ENCODE measurements around the gene SDK1.

SDK1 gene

GRCh38 chr7:4067874-4068273 lies 766.8 kb downstream of the SDK1 start:
- no peak overlapping the region for H2AFZ ChIP-seq (ENCODE audit: low read depth, low read length)
- no peak for DNase-seq
- no peak overlapping the region for H3K4me3 ChIP-seq (ENCODE audit: insufficient read depth in 1 of 2, low read depth in 1 of 2, low read length in 2 of 2)
- no peak overlapping the region for H3K9ac ChIP-seq (ENCODE audit: low read length)
- no peak overlapping the region for H3K23ac ChIP-seq (ENCODE audit: low read length in 2 of 2)
- no peak overlapping the region for H2BK120ac ChIP-seq (ENCODE audit: low read depth, low read length)
- no peak overlapping the region for H3K4ac ChIP-seq (ENCODE audit: low read depth in 1 of 2, low read length in 2 of 2)
- H2BK15ac ChIP-seq (ENCODE audit: low read depth, poor library complexity, severe bottlenecking), result no peak overlapping the region
- H3K27me3 ChIP-seq (ENCODE audit: control insufficient read depth in 1 of 2, insufficient read depth in 1 of 2, low read length in 2 of 2), result no peaks in the 10 kb centered on the region
- no peak overlapping the region for H2BK5ac ChIP-seq (ENCODE audit: low read depth, low read length, poor library complexity, severe bottlenecking)
- no peak overlapping the region for H3K4me2 ChIP-seq (ENCODE audit: low read length, poor library complexity, severe bottlenecking)
- no peak overlapping the region for H4K91ac ChIP-seq (ENCODE audit: low read length)
- H2BK12ac ChIP-seq (ENCODE audit: low read length in 2 of 2), result no peak overlapping the region
- WGBS, result 87% methylated on average over 4 of the region's 4 CpGs
- H2AK5ac ChIP-seq (ENCODE audit: low read length, severe bottlenecking), result no peak overlapping the region
- H3K36me3 ChIP-seq (ENCODE audit: control insufficient read depth in 1 of 2, insufficient read depth in 2 of 2, low read depth in 1 of 2, low read length in 2 of 2), result peaks cover 0 to 18% of the 10 kb centered on the region in 2 experiments
- H3K4me1 ChIP-seq (ENCODE audit: control insufficient read depth, insufficient read depth, low read depth, low read length), result peaks cover 3% of the 10 kb centered on the region
- no peak overlapping the region for H3K18ac ChIP-seq (ENCODE audit: low read depth in 1 of 2, low read length in 2 of 2)
- H4K8ac ChIP-seq (ENCODE audit: low read length), result no peak overlapping the region
- H3K79me1 ChIP-seq (replicated peaks; ENCODE audit: low read length, poor library complexity, severe bottlenecking), result no peaks in the 10 kb centered on the region
- H3K14ac ChIP-seq (ENCODE audit: low read length in 2 of 2), result no peak overlapping the region
- H3K9me3 ChIP-seq (ENCODE audit: control insufficient read depth, low read length), result peaks cover 1% of the 10 kb centered on the region
- no peak overlapping the region for H3K27ac ChIP-seq (ENCODE audit: low read length, poor library complexity, severe bottlenecking)

- no peak overlapping the region for H2BK12ac ChIP-seq (ENCODE audit: low read length in 2 of 2)
- H4K8ac ChIP-seq (ENCODE audit: low read length), result no peak overlapping the region
- H3K18ac ChIP-seq (ENCODE audit: low read depth in 1 of 2, low read length in 2 of 2), result no peak overlapping the region
- WGBS, result 91% methylated on average over 5 of the region's 7 CpGs
- no peak overlapping the region for H4K91ac ChIP-seq (ENCODE audit: low read length)
- no peak overlapping the region for H2AK5ac ChIP-seq (ENCODE audit: low read length, severe bottlenecking)
- no peak overlapping the region for H2AFZ ChIP-seq (ENCODE audit: low read depth, low read length)
- H2BK120ac ChIP-seq (ENCODE audit: low read depth, low read length), result no peak overlapping the region
- H2BK15ac ChIP-seq (ENCODE audit: low read depth, poor library complexity, severe bottlenecking), result no peak overlapping the region
- H3K4ac ChIP-seq (ENCODE audit: low read depth in 1 of 2, low read length in 2 of 2), result no peak overlapping the region
- no peaks in the 10 kb centered on the region for H3K79me1 ChIP-seq (replicated peaks; ENCODE audit: low read length, poor library complexity, severe bottlenecking)
- H3K4me2 ChIP-seq (ENCODE audit: low read length, poor library complexity, severe bottlenecking), result no peak overlapping the region
- no peak overlapping the region for H2BK5ac ChIP-seq (ENCODE audit: low read depth, low read length, poor library complexity, severe bottlenecking)
- no peak overlapping the region for H3K9ac ChIP-seq (ENCODE audit: low read length)
- no peaks in the 10 kb centered on the region for H3K9me3 ChIP-seq (ENCODE audit: control insufficient read depth, low read length)
- H3K4me1 ChIP-seq (ENCODE audit: control insufficient read depth, insufficient read depth, low read depth, low read length), result peaks cover 3% of the 10 kb centered on the region
- no peak overlapping the region for H3K14ac ChIP-seq (ENCODE audit: low read length in 2 of 2)
- no peak overlapping the region for H3K27ac ChIP-seq (ENCODE audit: low read length, poor library complexity, severe bottlenecking)
- no peak overlapping the region for H3K23ac ChIP-seq (ENCODE audit: low read length in 2 of 2)
- no peak for DNase-seq
- H3K4me3 ChIP-seq (ENCODE audit: insufficient read depth in 1 of 2, low read depth in 1 of 2, low read length in 2 of 2), result no peak overlapping the region
- no peaks in the 10 kb centered on the region for H3K27me3 ChIP-seq (ENCODE audit: control insufficient read depth in 1 of 2, insufficient read depth in 1 of 2, low read length in 2 of 2)
- peaks cover 0 to 18% of the 10 kb centered on the region in 2 experiments for H3K36me3 ChIP-seq (ENCODE audit: control insufficient read depth in 1 of 2, insufficient read depth in 2 of 2, low read depth in 1 of 2, low read length in 2 of 2)
Observed at GRCh38 chr7:4068286-4068685, 767.2 kb downstream of the SDK1 start.

GRCh38 chr7:4069268-4070095 lies 768.4 kb downstream of the SDK1 start:
- no peak overlapping the region for H2AFZ ChIP-seq (ENCODE audit: low read depth, low read length)
- no peak overlapping the region for H3K4me2 ChIP-seq (ENCODE audit: low read length, poor library complexity, severe bottlenecking)
- no peak overlapping the region for H2BK12ac ChIP-seq (ENCODE audit: low read length in 2 of 2)
- no peak overlapping the region for H3K27ac ChIP-seq (ENCODE audit: low read length, poor library complexity, severe bottlenecking)
- no peak overlapping the region for H2BK5ac ChIP-seq (ENCODE audit: low read depth, low read length, poor library complexity, severe bottlenecking)
- no peak overlapping the region for H4K91ac ChIP-seq (ENCODE audit: low read length)
- no peak overlapping the region for H2BK120ac ChIP-seq (ENCODE audit: low read depth, low read length)
- H3K9ac ChIP-seq (ENCODE audit: low read length), result no peak overlapping the region
- no peaks in the 10 kb centered on the region for H3K79me1 ChIP-seq (replicated peaks; ENCODE audit: low read length, poor library complexity, severe bottlenecking)
- no peak overlapping the region for H3K4ac ChIP-seq (ENCODE audit: low read depth in 1 of 2, low read length in 2 of 2)
- no peak overlapping the region for H2BK15ac ChIP-seq (ENCODE audit: low read depth, poor library complexity, severe bottlenecking)
- H3K27me3 ChIP-seq (ENCODE audit: control insufficient read depth in 1 of 2, insufficient read depth in 1 of 2, low read length in 2 of 2), result no peaks in the 10 kb centered on the region
- no peak overlapping the region for H3K14ac ChIP-seq (ENCODE audit: low read length in 2 of 2)
- H3K4me1 ChIP-seq (ENCODE audit: control insufficient read depth, insufficient read depth, low read depth, low read length), result peaks cover 3% of the 10 kb centered on the region
- WGBS, result 89% methylated on average over 18 of the region's 23 CpGs
- H3K4me3 ChIP-seq (ENCODE audit: insufficient read depth in 1 of 2, low read depth in 1 of 2, low read length in 2 of 2), result no peak overlapping the region
- H3K36me3 ChIP-seq (ENCODE audit: control insufficient read depth in 1 of 2, insufficient read depth in 2 of 2, low read depth in 1 of 2, low read length in 2 of 2), result peaks cover 0 to 18% of the 10 kb centered on the region in 2 experiments
- no peak overlapping the region for H4K8ac ChIP-seq (ENCODE audit: low read length)
- no peaks in the 10 kb centered on the region for H3K9me3 ChIP-seq (ENCODE audit: control insufficient read depth, low read length)
- no peak overlapping the region for H3K23ac ChIP-seq (ENCODE audit: low read length in 2 of 2)
- H2AK5ac ChIP-seq (ENCODE audit: low read length, severe bottlenecking), result no peak overlapping the region
- DNase-seq, result no peak
- H3K18ac ChIP-seq (ENCODE audit: low read depth in 1 of 2, low read length in 2 of 2), result no peak overlapping the region

- Histone ChIP-seq H2BK12ac (ENCODE audit: low read length in 2 of 2) (no peak overlapping the region), H3K9me3 (ENCODE audit: control insufficient read depth, low read length) (no peaks in the 10 kb centered on the region), H2BK15ac (ENCODE audit: low read depth, poor library complexity, severe bottlenecking) (no peak overlapping the region), H4K8ac (ENCODE audit: low read length) (no peak overlapping the region), H3K36me3 (ENCODE audit: control insufficient read depth in 1 of 2, insufficient read depth in 2 of 2, low read depth in 1 of 2, low read length in 2 of 2) (peaks cover 0 to 18% of the 10 kb centered on the region in 2 experiments), H2BK5ac (ENCODE audit: low read depth, low read length, poor library complexity, severe bottlenecking) (no peak overlapping the region), H4K91ac (ENCODE audit: low read length) (no peak overlapping the region), H3K14ac (ENCODE audit: low read length in 2 of 2) (no peak overlapping the region), H2AK5ac (ENCODE audit: low read length, severe bottlenecking) (no peak overlapping the region), H3K9ac (ENCODE audit: low read length) (no peak overlapping the region), H3K23ac (ENCODE audit: low read length in 2 of 2) (no peak overlapping the region), H3K4me2 (ENCODE audit: low read length, poor library complexity, severe bottlenecking) (no peak overlapping the region), H3K27me3 (ENCODE audit: control insufficient read depth in 1 of 2, insufficient read depth in 1 of 2, low read length in 2 of 2) (no peaks in the 10 kb centered on the region), H3K4ac (ENCODE audit: low read depth in 1 of 2, low read length in 2 of 2) (no peak overlapping the region), H3K4me3 (ENCODE audit: insufficient read depth in 1 of 2, low read depth in 1 of 2, low read length in 2 of 2) (no peak overlapping the region), H3K18ac (ENCODE audit: low read depth in 1 of 2, low read length in 2 of 2) (no peak overlapping the region), H3K27ac (ENCODE audit: low read length, poor library complexity, severe bottlenecking) (no peak overlapping the region), H2AFZ (ENCODE audit: low read depth, low read length) (no peak overlapping the region), H3K79me1 (replicated peaks; ENCODE audit: low read length, poor library complexity, severe bottlenecking) (no peaks in the 10 kb centered on the region), H2BK120ac (ENCODE audit: low read depth, low read length) (no peak overlapping the region), H3K4me1 (ENCODE audit: control insufficient read depth, insufficient read depth, low read depth, low read length) (peaks cover 3% of the 10 kb centered on the region)
- no peak for DNase-seq
- WGBS, result 89% methylated on average over 7 of the region's 7 CpGs
Observed at GRCh38 chr7:4070214-4070613, 769.2 kb downstream of the SDK1 start.

Data from mesenchymal stem cell (in vitro differentiated cells and primary cell).